ENCODE measurements around the gene MRAS. TPM values are rescaled to one million over a fixed set of nuclear protein-coding genes. Genes with fewer than 3 reads are reported as not detected.

Gene MRAS
- total and polyA plus RNA-seq, 2 of the 4 experiments (the other 2 are of a cell fraction): 59.3 to 60.6 TPM

DNA sequence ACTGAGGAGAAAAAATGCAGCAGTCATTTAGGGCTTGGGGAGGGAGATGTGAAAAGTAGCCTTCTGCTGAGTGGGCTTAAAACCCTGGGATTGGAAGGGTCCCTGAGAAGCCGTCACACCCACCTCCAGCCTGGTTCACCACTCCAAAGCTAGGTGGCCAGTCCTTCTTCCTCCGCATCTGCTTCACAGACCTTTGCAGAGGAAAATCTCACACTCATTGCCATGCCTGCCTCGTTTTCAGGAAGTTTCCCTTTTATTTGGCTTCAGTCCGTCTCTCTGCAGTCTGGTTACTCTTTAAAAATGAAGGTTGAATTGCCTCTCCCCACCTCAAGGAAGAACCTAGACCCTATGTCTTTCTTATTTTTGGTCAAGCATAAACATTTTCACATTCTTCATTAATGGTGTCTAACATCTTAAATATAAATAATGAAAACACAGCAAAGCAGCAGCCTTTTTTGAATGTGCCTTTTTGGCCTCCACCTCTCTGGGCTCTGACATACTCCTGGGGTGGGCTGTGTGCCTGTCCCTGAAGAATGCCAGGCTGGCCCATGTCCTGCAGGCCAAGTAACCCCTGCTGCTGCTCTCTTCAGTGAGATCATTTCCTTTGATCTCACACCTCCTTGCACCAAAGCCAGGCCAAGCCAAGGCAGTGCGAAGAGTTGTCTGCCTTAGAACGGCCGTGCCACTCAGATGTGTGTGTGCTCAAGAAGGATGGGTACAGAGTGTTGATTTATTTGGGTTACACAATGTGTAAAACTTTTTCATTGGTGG lies 11.0 kb downstream of the MRAS start:
- H3K36me3 ChIP-seq (ENCODE audit: control insufficient read depth, insufficient read depth, low read length): peaks cover 5% of the 10 kb centered on the region
- H3K4ac ChIP-seq (ENCODE audit: low read depth, low read length): no peak overlapping the region
- H3K9me3 ChIP-seq (ENCODE audit: control insufficient read depth, insufficient read depth, low read length): no peaks in the 10 kb centered on the region
- no peaks in the 10 kb centered on the region for H3K27me3 ChIP-seq (ENCODE audit: control insufficient read depth, insufficient read depth, low read length)
- no peak overlapping the region for H4K91ac ChIP-seq (ENCODE audit: insufficient read depth, low read depth, low read length)
- ATAC-seq (ENCODE audit: low read depth) (peak; percentile 46), DNase-seq (no peak)
- BruUV-seq (replicated peaks): no TSS peak
- H3K18ac ChIP-seq (ENCODE audit: low read depth, low read length): no peak overlapping the region
- no peak overlapping the region for H3K14ac ChIP-seq (replicated peaks; ENCODE audit: low read depth, low read length)
- H3K27ac ChIP-seq (ENCODE audit: insufficient read depth, low read length): no peak overlapping the region
- intact Hi-C loops (cut with micrococcal nuclease): no loop called here
- H3K79me1 ChIP-seq (ENCODE audit: low read depth in 1 of 2, low read length in 2 of 2): peaks cover 8 to 48% of the 10 kb centered on the region in 2 experiments; a peak in 3 of 4 replicates
- no peak overlapping the region for H3K4me3 ChIP-seq (ENCODE audit: insufficient read depth, low read depth, low read length)
- dilution Hi-C loops (cut with HindIII; ENCODE audit: low sequenced_read_pairs, unreplicated experiment): no loop called here
- WGBS, 2 experiments (ENCODE audit: extremely low coverage in 2 of 2, insufficient read length in 1 of 2): no CpG with 5 or more reads among the region's 7 CpGs
- no peak overlapping the region for H2AK5ac ChIP-seq (ENCODE audit: low read depth, low read length)
- H2BK120ac ChIP-seq (ENCODE audit: low read depth, low read length): no peak overlapping the region
- CTCF ChIA-PET: no interaction called here
- no peak overlapping the region for H2AFZ ChIP-seq (replicated peaks; ENCODE audit: low read length, poor library complexity)
- H2AK9ac ChIP-seq (replicated peaks; ENCODE audit: low read depth, low read length, poor library complexity): no peak overlapping the region
- H3K4me1 ChIP-seq (ENCODE audit: control insufficient read depth, insufficient read depth, low read length): peaks cover 5% of the 10 kb centered on the region; the same call in 1 of the 2 replicates
- H3K9ac ChIP-seq (ENCODE audit: low read depth, low read length): no peak overlapping the region
- no peak overlapping the region for H3K56ac ChIP-seq (ENCODE audit: extremely low read depth, insufficient read depth, low read length)
- no peak overlapping the region for H4K5ac ChIP-seq (ENCODE audit: low read depth, low read length)
- no peak overlapping the region for H4K8ac ChIP-seq (ENCODE audit: low read depth in 2 of 2, low read length in 2 of 2)
- TF ChIP-seq, protein P1, sequence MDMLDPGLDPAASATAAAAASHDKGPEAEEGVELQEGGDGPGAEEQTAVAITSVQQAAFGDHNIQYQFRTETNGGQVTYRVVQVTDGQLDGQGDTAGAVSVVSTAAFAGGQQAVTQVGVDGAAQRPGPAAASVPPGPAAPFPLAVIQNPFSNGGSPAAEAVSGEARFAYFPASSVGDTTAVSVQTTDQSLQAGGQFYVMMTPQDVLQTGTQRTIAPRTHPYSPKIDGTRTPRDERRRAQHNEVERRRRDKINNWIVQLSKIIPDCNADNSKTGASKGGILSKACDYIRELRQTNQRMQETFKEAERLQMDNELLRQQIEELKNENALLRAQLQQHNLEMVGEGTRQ (IDR thresholded peaks at IDR 0.05; ENCODE audit: low read depth, low read length): no peak
- TF ChIP-seq MAFK (IDR thresholded peaks at IDR 0.05; ENCODE audit: low read depth, low read length) (no peak), CTCF (conservative IDR thresholded peaks at IDR 0.05; ENCODE audit: low read depth, low read length) (no peak), ELK1 (IDR thresholded peaks at IDR 0.05; ENCODE audit: borderline replicate concordance, low read depth, low read length) (no peak), MXI1 (IDR thresholded peaks at IDR 0.05; ENCODE audit: borderline replicate concordance, low read depth, low read length) (no peak), CEBPB (IDR thresholded peaks at IDR 0.05; ENCODE audit: low read depth, low read length) (no peak), BHLHE40 (IDR thresholded peaks at IDR 0.05; ENCODE audit: low read depth, low read length) (no peak), NFE2L2 (IDR thresholded peaks at IDR 0.05; ENCODE audit: low read depth, low read length) (no peak), MAZ (IDR thresholded peaks at IDR 0.05; ENCODE audit: borderline replicate concordance, low read depth, low read length) (no peak)
- H2BK5ac ChIP-seq (ENCODE audit: low read depth, low read length, poor library complexity, severe bottlenecking): no peak overlapping the region
- H4K20me1 ChIP-seq (ENCODE audit: insufficient read depth, low read length): peaks cover 11% of the 10 kb centered on the region
- in situ Hi-C loops (cut with MboI; ENCODE audit: low sequenced_read_pairs): no loop called here
- H3K23ac ChIP-seq (ENCODE audit: low read depth, low read length): no peak overlapping the region
- peaks cover 12% of the 10 kb centered on the region; the same call in 1 of the 2 replicates for H3K9me1 ChIP-seq (ENCODE audit: insufficient read depth, low read length)
- H2BK20ac ChIP-seq (ENCODE audit: low read depth, low read length): no peak overlapping the region
- POLR2A ChIA-PET (ENCODE audit: unreplicated experiment): no interaction called here
- no peak overlapping the region; the same call in 1 of the 2 replicates for H3K4me2 ChIP-seq (ENCODE audit: low read depth, low read length)
- no peak overlapping the region for H2BK15ac ChIP-seq (ENCODE audit: low read depth, low read length)
